ENCODE data around the gene GARIN5A. TPM values are rescaled to one million over a fixed set of nuclear protein-coding genes. Genes with fewer than 3 reads are reported as not detected.

GARIN5A gene
- polyA plus RNA-seq, 1 donor (not counting 4 experiments of a cell fraction or from before 2014, with no cell fraction given), result 0.37 TPM

- no peaks in the 10 kb centered on the region for H3K27me3 ChIP-seq (ENCODE audit: control insufficient read depth, extremely low read depth, insufficient read depth, low read length)
- H3K4me1 ChIP-seq (ENCODE audit: control insufficient read depth, extremely low read depth, insufficient read depth, low read length), result peaks cover 6% of the 10 kb centered on the region
- FAIRE-seq (no peak), DNase-seq (ENCODE audit: low read depth, low spot score) (no peak)
- no peaks in the 10 kb centered on the region for H3K9me3 ChIP-seq (ENCODE audit: control insufficient read depth, low read depth, low read length)
- peak overlapping the region; percentile 85 for H3K9ac ChIP-seq (ENCODE audit: control insufficient read depth, extremely low read depth, insufficient read depth, low read length)
- peaks cover 2% of the 10 kb centered on the region for H3K9me1 ChIP-seq (ENCODE audit: control insufficient read depth, extremely low read depth, insufficient read depth, low read length)
- peak overlapping the region; percentile 85 to 94 (median 93) for H3K4me3 ChIP-seq (ENCODE audit: control insufficient read depth in 2 of 3, extremely low read depth in 1 of 3, insufficient read depth in 2 of 3, low read depth in 1 of 3, low read length in 3 of 3)
- H3K4me2 ChIP-seq (ENCODE audit: control insufficient read depth, extremely low read depth, insufficient read depth, low read depth, low read length), result peak overlapping the region; percentile 74
- H3K79me2 ChIP-seq (ENCODE audit: control insufficient read depth, insufficient read depth, low read length), result peaks cover 19% of the 10 kb centered on the region
- TF ChIP-seq, protein P1, sequence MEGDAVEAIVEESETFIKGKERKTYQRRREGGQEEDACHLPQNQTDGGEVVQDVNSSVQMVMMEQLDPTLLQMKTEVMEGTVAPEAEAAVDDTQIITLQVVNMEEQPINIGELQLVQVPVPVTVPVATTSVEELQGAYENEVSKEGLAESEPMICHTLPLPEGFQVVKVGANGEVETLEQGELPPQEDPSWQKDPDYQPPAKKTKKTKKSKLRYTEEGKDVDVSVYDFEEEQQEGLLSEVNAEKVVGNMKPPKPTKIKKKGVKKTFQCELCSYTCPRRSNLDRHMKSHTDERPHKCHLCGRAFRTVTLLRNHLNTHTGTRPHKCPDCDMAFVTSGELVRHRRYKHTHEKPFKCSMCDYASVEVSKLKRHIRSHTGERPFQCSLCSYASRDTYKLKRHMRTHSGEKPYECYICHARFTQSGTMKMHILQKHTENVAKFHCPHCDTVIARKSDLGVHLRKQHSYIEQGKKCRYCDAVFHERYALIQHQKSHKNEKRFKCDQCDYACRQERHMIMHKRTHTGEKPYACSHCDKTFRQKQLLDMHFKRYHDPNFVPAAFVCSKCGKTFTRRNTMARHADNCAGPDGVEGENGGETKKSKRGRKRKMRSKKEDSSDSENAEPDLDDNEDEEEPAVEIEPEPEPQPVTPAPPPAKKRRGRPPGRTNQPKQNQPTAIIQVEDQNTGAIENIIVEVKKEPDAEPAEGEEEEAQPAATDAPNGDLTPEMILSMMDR (optimal IDR thresholded peaks at IDR 0.05 in 1 of 3, IDR thresholded peaks at IDR 0.05 in 1 of 3, conservative IDR thresholded peaks at IDR 0.05 in 1 of 3; ENCODE audit: extremely low read depth in 1 of 3, insufficient read depth in 2 of 3, low read length in 3 of 3), result no peak
- TF ChIP-seq EZH2 (IDR thresholded peaks at IDR 0.05; ENCODE audit: low read length), result no peak
- no peak overlapping the region for H2AFZ ChIP-seq (ENCODE audit: control insufficient read depth, low read length)
- H3K27ac ChIP-seq (ENCODE audit: control insufficient read depth, insufficient read depth, low read length), result no peak overlapping the region
- peaks cover 7 to 16% of the 10 kb centered on the region in 2 experiments for H3K36me3 ChIP-seq (ENCODE audit: control insufficient read depth in 2 of 2, extremely low read depth in 1 of 2, insufficient read depth in 2 of 2, low read length in 2 of 2)
- dilution Hi-C loops (cut with MboI; ENCODE audit: extremely low pct_ligation_motif_present, low sequenced_read_pairs), result no loop called here
- H4K20me1 ChIP-seq (ENCODE audit: control insufficient read depth, extremely low read depth, insufficient read depth, low read length), result peaks cover 6% of the 10 kb centered on the region
Observed at GRCh38 chr19:50476907-50477238, 225 bp upstream of the GARIN5A start.

GRCh38 chr19:50475736-50476223 lies 868 bp downstream of the GARIN5A start:
- Histone ChIP-seq H2AFZ (ENCODE audit: control insufficient read depth, low read length) (no peak overlapping the region), H3K36me3 (ENCODE audit: control insufficient read depth in 2 of 2, extremely low read depth in 1 of 2, insufficient read depth in 2 of 2, low read length in 2 of 2) (peaks cover 7 to 10% of the 10 kb centered on the region in 2 experiments), H3K9ac (ENCODE audit: control insufficient read depth, extremely low read depth, insufficient read depth, low read length) (no peak overlapping the region), H3K4me1 (ENCODE audit: control insufficient read depth, extremely low read depth, insufficient read depth, low read length) (peaks cover 6% of the 10 kb centered on the region), H3K79me2 (ENCODE audit: control insufficient read depth, insufficient read depth, low read length) (peaks cover 19% of the 10 kb centered on the region), H3K27ac (ENCODE audit: control insufficient read depth, insufficient read depth, low read length) (no peak overlapping the region), H4K20me1 (ENCODE audit: control insufficient read depth, extremely low read depth, insufficient read depth, low read length) (peaks cover 6% of the 10 kb centered on the region), H3K4me2 (ENCODE audit: control insufficient read depth, extremely low read depth, insufficient read depth, low read depth, low read length) (no peak overlapping the region), H3K9me3 (ENCODE audit: control insufficient read depth, low read depth, low read length) (no peaks in the 10 kb centered on the region), H3K27me3 (ENCODE audit: control insufficient read depth, extremely low read depth, insufficient read depth, low read length) (no peaks in the 10 kb centered on the region), H3K9me1 (ENCODE audit: control insufficient read depth, extremely low read depth, insufficient read depth, low read length) (peaks cover 2% of the 10 kb centered on the region), H3K4me3 (ENCODE audit: control insufficient read depth in 2 of 3, extremely low read depth in 1 of 3, insufficient read depth in 2 of 3, low read depth in 1 of 3, low read length in 3 of 3) (no peak overlapping the region)
- dilution Hi-C loops (cut with MboI; ENCODE audit: extremely low pct_ligation_motif_present, low sequenced_read_pairs), result no loop called here
- FAIRE-seq (no peak), DNase-seq (ENCODE audit: low read depth, low spot score) (no peak)
- no peak for TF ChIP-seq EZH2 (IDR thresholded peaks at IDR 0.05; ENCODE audit: low read length)
- TF ChIP-seq, protein P1 (optimal IDR thresholded peaks at IDR 0.05 in 1 of 3, IDR thresholded peaks at IDR 0.05 in 1 of 3, conservative IDR thresholded peaks at IDR 0.05 in 1 of 3; ENCODE audit: extremely low read depth in 1 of 3, insufficient read depth in 2 of 3, low read length in 3 of 3), result no peak
